Kidney epithelial cell (primary cell): Measurements from ENCODE around the gene MTHFD1L. TPM values are rescaled to one million over a fixed set of nuclear protein-coding genes. Genes with fewer than 3 reads are reported as not detected.

Experiments used
- DNase-seq: peaks from one replicate; pipeline ENCODE4 v3.0.0-alpha.2; 2010; ENCODE audit warnings: low read depth
- H3K27me3 ChIP-seq: 2 replicates; pipeline ENCODE4 v1.6.0; 2011; ENCODE audit warnings: low read length; ENCODE audit not compliant: control insufficient read depth, insufficient read depth
- H3K36me3 ChIP-seq: 2 replicates; pipeline ENCODE4 v1.5.1; 2011; ENCODE audit warnings: low read length; ENCODE audit not compliant: control insufficient read depth, insufficient read depth
- H3K4me3 ChIP-seq: 2 replicates; pipeline ENCODE4 v1.5.1; 2011; ENCODE audit warnings: low read depth, mild to moderate bottlenecking, control low read depth, low read length
- total RNA-seq: library from RNA; depleted of rRNA; stranded (reverse); fragments of >200 nt; gene quantifications from 2 replicates; pipeline ENCODE4 v1.2.3, GENCODE V29; 2015
- TF ChIP-seq, protein P1 (sequence below): IDR thresholded peaks from 2 replicates; pipeline ENCODE4 v1.5.1; 2011; ENCODE audit warnings: mild to moderate bottlenecking, moderate library complexity, low read length, control low read depth, inconsistent platforms; ENCODE audit not compliant: insufficient read depth, poor library complexity, severe bottlenecking

Gene MTHFD1L
- total RNA-seq, 1 donor from 2014 or later: 116 TPM

DNA sequence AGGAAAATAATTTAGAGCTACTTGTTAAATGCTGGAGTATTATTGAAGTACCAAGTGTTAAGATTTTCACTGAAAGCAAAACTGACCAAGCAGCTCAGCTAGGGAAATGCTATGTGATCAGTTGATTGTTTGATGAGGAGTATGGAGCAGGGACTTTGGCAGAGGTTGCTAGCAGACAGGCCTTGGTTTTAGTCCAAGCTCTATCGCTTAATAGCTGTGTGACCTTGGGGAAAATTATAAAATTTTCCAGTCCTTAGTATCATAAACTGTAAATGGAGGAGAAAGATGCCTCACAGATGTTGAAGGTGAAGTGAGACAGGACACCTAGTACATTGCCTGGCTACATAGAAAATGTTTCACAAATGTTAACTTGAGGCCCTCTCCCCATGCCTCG lies 136.6 kb downstream of the MTHFD1L start:
- no peak for DNase-seq
- TF ChIP-seq, protein P1, sequence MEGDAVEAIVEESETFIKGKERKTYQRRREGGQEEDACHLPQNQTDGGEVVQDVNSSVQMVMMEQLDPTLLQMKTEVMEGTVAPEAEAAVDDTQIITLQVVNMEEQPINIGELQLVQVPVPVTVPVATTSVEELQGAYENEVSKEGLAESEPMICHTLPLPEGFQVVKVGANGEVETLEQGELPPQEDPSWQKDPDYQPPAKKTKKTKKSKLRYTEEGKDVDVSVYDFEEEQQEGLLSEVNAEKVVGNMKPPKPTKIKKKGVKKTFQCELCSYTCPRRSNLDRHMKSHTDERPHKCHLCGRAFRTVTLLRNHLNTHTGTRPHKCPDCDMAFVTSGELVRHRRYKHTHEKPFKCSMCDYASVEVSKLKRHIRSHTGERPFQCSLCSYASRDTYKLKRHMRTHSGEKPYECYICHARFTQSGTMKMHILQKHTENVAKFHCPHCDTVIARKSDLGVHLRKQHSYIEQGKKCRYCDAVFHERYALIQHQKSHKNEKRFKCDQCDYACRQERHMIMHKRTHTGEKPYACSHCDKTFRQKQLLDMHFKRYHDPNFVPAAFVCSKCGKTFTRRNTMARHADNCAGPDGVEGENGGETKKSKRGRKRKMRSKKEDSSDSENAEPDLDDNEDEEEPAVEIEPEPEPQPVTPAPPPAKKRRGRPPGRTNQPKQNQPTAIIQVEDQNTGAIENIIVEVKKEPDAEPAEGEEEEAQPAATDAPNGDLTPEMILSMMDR: no peak

DNA sequence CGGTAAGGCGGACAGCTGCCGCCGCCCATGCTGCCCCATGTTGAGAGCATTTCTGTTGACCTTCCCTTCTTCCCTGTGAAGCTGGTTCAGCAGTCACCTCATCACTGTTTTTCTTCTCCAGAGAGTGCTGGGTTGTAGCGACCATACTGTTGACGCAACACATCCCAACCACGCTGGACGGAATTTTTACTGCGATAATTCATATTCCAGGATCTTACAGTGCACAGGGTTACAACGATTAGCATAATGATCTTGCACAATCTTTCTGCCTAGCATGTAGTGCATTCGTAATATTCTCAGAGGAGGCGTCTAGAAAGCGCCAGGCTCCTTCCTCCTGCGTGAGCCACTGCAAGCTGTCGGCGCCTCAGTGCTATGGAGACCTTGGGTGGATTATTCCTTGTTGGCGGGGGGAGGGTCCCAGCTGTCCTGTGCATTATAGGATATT lies 137.0 kb downstream of the MTHFD1L start:
- H3K4me3 ChIP-seq: no peak overlapping the region
- H3K36me3 ChIP-seq: no peaks in the 10 kb centered on the region
- TF ChIP-seq, protein P1: no peak
- H3K27me3 ChIP-seq: no peaks in the 10 kb centered on the region
- DNase-seq: no peak

More for the DNA sequence above, 136.6 kb downstream of the MTHFD1L start:
- no peak overlapping the region for H3K4me3 ChIP-seq
- H3K36me3 ChIP-seq: no peaks in the 10 kb centered on the region
- no peaks in the 10 kb centered on the region for H3K27me3 ChIP-seq

DNA sequence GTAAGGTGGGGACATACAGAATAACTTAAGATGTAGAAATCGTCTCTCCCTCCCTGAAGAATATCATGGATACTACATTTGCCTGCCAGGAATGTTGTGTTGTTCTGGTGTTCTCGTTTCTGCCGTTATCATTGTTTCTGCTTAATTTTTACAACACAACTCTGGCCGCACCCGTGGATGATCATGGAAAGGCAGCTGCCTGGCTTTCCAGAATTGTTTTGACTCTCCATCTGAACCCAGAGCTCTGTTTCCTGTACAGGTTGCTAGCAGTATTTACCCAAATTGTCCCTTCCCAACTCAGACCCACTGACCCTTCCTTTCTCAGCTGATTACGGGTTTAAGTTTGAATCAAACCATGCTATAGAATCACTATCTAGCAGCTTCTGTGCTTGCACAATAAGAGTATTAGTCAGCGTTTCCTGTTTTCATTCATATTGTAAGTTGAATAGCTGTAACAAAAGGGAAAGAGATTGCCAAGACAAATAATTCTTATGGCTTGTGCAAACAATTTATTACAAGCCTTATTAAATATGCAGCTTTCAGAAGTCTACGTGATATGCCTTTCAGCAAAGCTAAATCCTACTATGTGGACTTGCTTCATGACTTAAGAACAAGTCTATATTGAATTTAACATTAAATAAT lies 139.0 kb downstream of the MTHFD1L start:
- DNase-seq: peak; percentile 39
- Histone ChIP-seq H3K4me3 (no peak overlapping the region), H3K27me3 (no peaks in the 10 kb centered on the region), H3K36me3 (no peaks in the 10 kb centered on the region)
- TF ChIP-seq, protein P1: no peak

DNA sequence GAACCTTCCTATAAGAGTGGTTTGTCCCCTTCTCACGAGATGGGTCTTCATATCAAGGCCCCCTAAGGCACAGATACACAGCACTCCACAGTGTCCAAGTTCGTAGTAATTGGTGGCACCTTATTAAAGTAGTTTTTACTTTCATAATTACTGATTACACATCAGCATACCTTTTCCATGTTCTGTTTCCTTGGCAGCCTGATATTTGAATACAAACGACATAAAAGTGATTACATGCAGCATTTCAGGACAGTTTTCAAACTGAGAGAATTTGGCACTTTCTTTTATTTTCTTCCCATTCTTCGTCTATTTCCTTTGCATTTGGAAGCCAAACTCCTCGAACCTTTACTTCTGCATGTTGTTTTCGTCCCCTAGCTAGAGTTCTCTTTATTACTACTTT lies 139.7 kb downstream of the MTHFD1L start:
- TF ChIP-seq, protein P1: no peak
- no peaks in the 10 kb centered on the region for H3K36me3 ChIP-seq
- no peak overlapping the region for H3K4me3 ChIP-seq
- no peak for DNase-seq
- H3K27me3 ChIP-seq: no peaks in the 10 kb centered on the region

DNA sequence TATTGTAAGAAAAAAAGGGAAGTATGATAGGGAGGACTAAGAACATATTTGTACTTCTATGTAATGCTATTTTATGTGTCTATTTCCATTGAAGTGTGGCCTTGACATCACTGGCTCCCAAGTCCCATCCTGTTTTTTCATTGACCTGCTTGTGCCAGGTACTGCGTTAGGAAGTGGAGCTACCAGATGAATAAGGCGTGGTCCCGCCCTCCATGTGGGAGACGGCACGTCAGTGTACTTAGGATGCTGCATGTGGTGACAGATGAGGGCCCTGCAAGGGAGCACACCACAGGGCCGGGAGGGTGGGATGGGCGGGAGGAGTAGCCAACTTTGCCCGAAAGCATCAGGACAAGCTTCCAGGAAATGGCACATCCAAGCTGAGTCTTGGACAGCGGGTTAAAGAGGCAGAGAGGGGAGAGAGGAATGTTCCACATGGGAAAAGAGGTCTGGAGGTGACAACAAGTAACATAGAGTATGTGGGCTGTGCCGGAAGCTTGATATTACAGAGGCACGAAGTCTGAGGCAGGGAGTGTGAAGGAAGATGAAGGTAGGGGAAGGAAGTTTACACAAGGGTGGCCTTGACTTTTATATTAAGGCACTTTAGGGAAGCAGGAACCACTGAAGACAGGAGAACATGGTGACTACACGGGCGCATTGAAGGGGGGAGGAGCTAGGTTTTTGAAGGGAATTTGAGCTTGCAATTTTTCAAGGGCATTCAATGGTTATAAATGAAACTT lies 140.6 kb downstream of the MTHFD1L start:
- no peak overlapping the region for H3K4me3 ChIP-seq
- H3K36me3 ChIP-seq: no peaks in the 10 kb centered on the region
- DNase-seq: no peak
- no peaks in the 10 kb centered on the region for H3K27me3 ChIP-seq
- TF ChIP-seq, protein P1: no peak
